GM21360 (cell line): ENCODE results near the gene EPHA10.
"Not testable (repeated sequence)": the region's sequence is repeated elsewhere in the genome, so short reads cannot be mapped to it uniquely, and the experiment has no call there.

Experiments
- ATAC-seq: cut with Tn5 transposase; IDR thresholded peaks from one replicate; pipeline ENCODE4 v1.9.1; 2021; ENCODE audit warnings: mild to moderate bottlenecking, moderate library complexity; ENCODE audit not compliant: unreplicated experiment

The EPHA10 gene

DNA sequence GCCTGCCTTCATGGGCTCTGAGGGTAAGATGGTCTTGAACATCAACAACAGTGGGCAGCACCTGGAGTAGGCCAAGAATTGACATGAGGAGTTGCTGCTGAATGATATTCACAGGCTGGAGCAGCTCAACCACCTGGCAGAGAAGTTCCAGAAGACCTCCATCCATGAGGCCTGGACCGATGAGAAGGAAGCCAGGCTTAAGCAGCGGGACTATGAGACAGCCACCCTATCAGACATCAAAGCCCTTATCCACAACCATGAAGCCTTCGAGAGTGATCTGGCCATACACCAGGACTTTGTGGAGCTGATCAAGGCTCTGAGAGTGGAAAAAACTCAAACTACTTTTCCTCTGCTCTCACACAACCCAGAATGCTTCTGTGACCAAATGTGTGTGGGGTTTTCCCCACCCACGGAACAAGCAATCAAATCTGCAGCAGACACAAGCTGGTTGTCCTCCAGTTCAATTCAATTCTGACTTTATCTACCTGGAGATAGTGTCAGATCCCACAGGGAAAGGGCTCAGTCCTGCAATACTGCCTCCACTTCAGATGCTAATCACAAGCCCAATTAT is 12.1 kb upstream of the EPHA10 start:
- ATAC-seq = no peak

- ATAC-seq = not testable (repeated sequence)
These were observed 6.5 kb upstream of the EPHA10 start for GRCh38 chr1:37771440-37771839.

DNA sequence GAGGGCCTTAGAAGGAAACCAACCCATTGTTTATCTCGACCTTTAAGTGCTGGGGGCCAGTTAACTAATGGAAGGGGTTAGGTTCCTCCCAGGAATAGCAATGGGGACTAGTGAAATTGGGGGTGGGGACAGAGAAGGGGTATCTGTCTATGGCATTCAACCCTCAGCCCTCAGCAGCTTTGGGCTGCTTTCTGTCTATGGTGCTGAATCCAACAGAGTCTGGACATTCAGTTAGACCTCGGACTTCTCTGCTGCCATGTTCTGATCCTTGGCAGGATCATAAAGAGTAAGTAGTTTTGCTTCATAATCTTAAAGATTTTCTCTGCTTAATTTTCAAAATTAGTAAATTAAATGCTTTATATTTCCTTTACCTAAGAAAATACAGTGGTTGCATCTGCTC is 2.6 kb upstream of the EPHA10 start:
- ATAC-seq = no peak

DNA sequence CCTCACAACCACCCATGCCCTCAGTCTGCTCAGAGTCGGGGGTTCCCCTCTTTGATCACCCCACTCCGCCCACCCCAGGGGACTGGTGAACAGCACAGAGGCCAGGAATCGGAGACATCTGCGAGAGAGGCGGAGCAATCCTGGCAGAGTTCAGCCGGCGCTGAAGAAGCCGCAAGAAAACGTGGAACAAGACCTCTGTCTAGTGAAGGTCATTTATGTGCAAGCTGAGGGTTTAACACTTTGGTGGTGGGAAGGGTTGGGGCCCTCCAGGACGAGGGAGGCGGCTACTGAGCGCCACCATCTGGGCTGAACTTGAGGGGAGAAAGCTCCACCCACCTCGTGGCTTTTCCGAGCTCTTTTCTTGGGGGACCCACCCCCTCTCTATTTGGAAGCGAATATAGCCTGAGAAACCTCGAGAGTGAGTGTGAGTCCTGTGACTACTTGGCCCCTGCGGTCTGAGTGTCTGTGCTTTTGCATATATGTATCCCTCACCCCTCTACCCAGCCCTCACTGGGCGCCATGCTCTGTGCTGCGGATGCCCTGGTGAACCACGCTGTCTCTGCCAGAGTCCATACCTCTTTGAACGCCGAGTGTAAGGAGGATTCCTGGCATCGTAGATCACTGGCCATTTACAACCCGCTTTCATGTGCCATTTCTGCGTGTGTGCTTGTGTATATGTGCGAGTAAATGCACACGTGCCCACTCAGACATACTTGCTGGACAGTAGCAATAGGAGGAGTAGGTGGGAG is 1.2 kb upstream of the EPHA10 start:
- no peak for ATAC-seq

GRCh38 chr1:37764414-37764825 is 500 bp downstream of the EPHA10 start:
- no peak for ATAC-seq

DNA sequence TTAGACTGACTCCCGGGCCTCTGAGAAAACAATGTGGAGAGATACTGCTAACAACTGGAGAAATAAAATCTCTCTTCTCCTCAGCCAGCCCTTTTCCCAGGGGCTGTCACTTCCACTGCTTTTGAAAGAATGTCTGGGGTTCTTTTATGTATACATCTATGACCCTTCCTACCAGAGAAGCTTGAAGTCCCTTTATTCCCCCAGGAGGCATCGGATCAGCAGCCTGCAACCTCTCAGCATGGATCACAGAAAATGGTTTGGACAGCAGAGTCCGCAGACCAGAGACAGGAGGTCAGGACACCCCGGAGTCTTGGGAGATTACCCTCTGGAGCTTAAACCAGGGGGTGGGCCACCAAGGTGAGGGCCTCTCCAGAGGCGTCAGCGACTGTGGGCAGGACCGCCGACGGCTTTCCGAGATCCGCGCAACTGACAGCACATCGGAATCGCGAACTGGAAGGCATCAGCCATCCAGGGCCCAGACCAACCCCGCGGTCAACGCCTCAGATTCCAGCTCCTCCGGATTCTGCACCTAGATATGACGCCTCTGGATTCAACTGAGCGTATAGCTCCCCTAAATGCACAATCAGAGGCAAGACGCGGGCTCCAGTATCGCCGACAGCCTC is 1.0 kb downstream of the EPHA10 start:
- ATAC-seq = no peak

GRCh38 chr1:37762516-37762915 is 2.4 kb downstream of the EPHA10 start:
- no peak for ATAC-seq

DNA sequence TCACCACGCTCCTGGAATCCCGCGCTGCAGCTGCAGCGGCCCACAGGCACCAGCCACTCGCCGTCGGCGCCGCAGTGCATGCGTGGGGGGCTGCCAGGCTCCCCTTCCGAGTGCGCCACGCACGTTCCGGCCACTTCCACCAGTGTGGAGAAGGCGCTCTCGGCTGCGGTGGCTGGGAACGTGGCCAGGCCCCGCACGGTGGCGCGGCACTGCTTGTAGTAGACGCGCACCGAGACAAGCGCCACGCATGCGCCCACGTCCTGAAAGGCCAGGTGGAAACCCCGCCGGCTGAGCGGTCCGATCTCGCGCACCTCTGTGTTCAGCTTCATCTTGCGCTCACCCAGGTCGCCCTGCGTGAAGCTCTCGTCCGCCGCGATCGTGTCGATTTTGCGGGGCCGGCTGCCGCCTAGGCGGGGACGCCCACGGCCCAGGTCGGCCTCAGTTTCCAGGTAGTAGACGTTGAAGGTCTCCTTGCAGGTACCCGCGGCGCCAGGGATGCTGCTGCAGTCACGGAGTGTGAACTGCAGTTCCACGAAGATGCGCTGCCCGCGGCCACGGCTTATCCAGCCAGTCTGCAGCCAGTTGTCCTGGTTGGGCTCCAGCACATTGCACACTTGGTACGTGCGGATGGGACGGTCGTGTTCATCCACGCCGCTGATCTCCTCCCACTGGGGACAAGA is 3.4 kb downstream of the EPHA10 start:
- no peak for ATAC-seq

- no peak for ATAC-seq
These were observed 5.5 kb downstream of the EPHA10 start for GRCh38 chr1:37759451-37759850.

- no peak for ATAC-seq
These were observed 8.9 kb downstream of the EPHA10 start for GRCh38 chr1:37755951-37756560.

- ATAC-seq = no peak
These were observed 9.6 kb downstream of the EPHA10 start for GRCh38 chr1:37755290-37755689.

GRCh38 chr1:37753473-37754321 is 11.2 kb downstream of the EPHA10 start:
- no peak for ATAC-seq

GRCh38 chr1:37752583-37753471 is 12.1 kb downstream of the EPHA10 start:
- no peak for ATAC-seq

- ATAC-seq = no peak
These were observed 12.7 kb downstream of the EPHA10 start for GRCh38 chr1:37752213-37752582.

- ATAC-seq = no peak
These were observed 16.4 kb downstream of the EPHA10 start for GRCh38 chr1:37748565-37748964.

GRCh38 chr1:37746806-37747205 is 18.1 kb downstream of the EPHA10 start:
- no peak for ATAC-seq

GRCh38 chr1:37741662-37742061 is 23.3 kb downstream of the EPHA10 start:
- ATAC-seq = no peak

- no peak for ATAC-seq
These were observed 23.8 kb downstream of the EPHA10 start for GRCh38 chr1:37741130-37741529.

DNA sequence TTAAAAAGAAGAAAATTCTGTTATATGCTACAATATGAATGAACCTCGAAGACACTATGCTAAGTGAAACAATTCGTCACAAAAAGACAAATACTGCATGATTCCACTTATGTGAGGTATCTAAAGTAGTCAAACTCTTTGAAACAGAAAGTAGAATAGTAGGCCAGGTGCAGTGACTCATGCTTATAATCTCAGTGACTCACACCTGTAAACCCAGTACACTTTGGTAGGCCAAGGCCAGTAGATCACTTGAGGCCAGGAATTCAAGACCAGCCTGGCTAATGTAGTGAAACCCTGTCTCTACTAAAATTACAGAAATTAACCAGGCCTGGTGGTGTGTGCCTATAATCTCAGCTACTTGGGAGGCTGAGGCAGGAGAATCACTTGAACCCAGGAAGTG is 25.7 kb downstream of the EPHA10 start:
- ATAC-seq = no peak
